Endothelial cell of umbilical vein (primary cell): ENCODE measurements around the gene GDI1. TPM values are rescaled to one million over a fixed set of nuclear protein-coding genes. Genes with fewer than 3 reads are reported as not detected.

Source experiments
- BruUV-seq: library from RNA; stranded (reverse); fragments of 400-500 nt; replicated peaks from 2 replicates; lab custom pipeline; 2021; lab: Mats Ljungman, UMichigan
- CTCF ChIA-PET: fragments of 300-600, 350-600 bp; sonication (Branson Sonifier 250); formaldehyde crosslinking; loops from one replicate; lab custom pipeline; 2021; ENCODE audit warnings: antibody characterized with exemption, inconsistent platforms; lab: Charles Lee
- POLR2A ChIA-PET: fragments of 300-600, 350-600 bp; sonication (Branson Sonifier 250); formaldehyde crosslinking; loops from one replicate; lab custom pipeline; 2021; ENCODE audit warnings: antibody characterized with exemption, inconsistent platforms; lab: Charles Lee
- DNase-seq: peaks from one replicate; pipeline ENCODE4 v3.0.0-alpha.2; 2011; ENCODE audit warnings: low read depth, low spot score
- FAIRE-seq: peaks from 2 replicates; lab custom pipeline; 2011; peaks lifted over from hg19 to GRCh38; lab: Jason Lieb, UNC
- H2AFZ ChIP-seq: 2 replicates; pipeline ENCODE4 v1.6.0; 2012; ENCODE audit warnings: low read depth, low read length, control low read depth, inconsistent platforms
- H3K27ac ChIP-seq: 2 replicates; pipeline ENCODE4 v1.5.1; 2011; ENCODE audit warnings: low read depth, mild to moderate bottlenecking, control low read depth, low read length, moderate library complexity; ENCODE audit not compliant: insufficient read depth
- H3K27me3 ChIP-seq, 2 experiments: 2 replicates each; pipeline versions ENCODE4 v1.6.0 to v1.6.1; 2011; ENCODE audit warnings: low read length in 2 of 2, mixed read lengths in 1 of 2; ENCODE audit not compliant: control insufficient read depth in 2 of 2, insufficient read depth in 2 of 2
- H3K36me3 ChIP-seq, 2 experiments: 2 replicates in 1 of 2; 3 replicates in 1 of 2; pipeline ENCODE4 v1.5.1; 2011; ENCODE audit warnings: low read length in 2 of 2, mild to moderate bottlenecking in 1 of 2, moderate library complexity in 1 of 2; ENCODE audit not compliant: control insufficient read depth in 2 of 2, insufficient read depth in 2 of 2; ENCODE audit errors: extremely low read depth in 1 of 2
- H3K4me1 ChIP-seq: 3 replicates; pipeline ENCODE4 v1.5.1; 2011; ENCODE audit warnings: mild to moderate bottlenecking, low read length; ENCODE audit not compliant: control insufficient read depth, insufficient read depth; ENCODE audit errors: extremely low read depth
- H3K4me2 ChIP-seq: 2 replicates; pipeline ENCODE4 v1.6.1; 2011; ENCODE audit warnings: low read length, control low read depth, mixed read lengths; ENCODE audit not compliant: insufficient read depth
- H3K4me3 ChIP-seq, 3 experiments: fragments of 200-600 bp in 1 of 3; sonication (generic), shearing (Covaris generic) in 1 of 3; replicated peaks in 1 of 3; 2 replicates each; pipeline ENCODE4 v1.5.1; 2011 to 2016; ENCODE audit warnings: control low read depth in 3 of 3, low read length in 3 of 3, mild to moderate bottlenecking in 2 of 3, inconsistent platforms in 1 of 3, low read depth in 1 of 3, moderate library complexity in 1 of 3; ENCODE audit not compliant: insufficient read depth in 1 of 3
- H3K79me2 ChIP-seq: 2 replicates; pipeline ENCODE4 v1.6.0; 2012; ENCODE audit warnings: low read length, inconsistent platforms; ENCODE audit not compliant: control insufficient read depth, insufficient read depth
- H3K9ac ChIP-seq: replicated peaks from 2 replicates; pipeline ENCODE3; 2011; ENCODE audit warnings: low read length, control low read depth; ENCODE audit not compliant: insufficient read depth; ENCODE audit errors: extremely low read depth
- H3K9me1 ChIP-seq: replicated peaks from 3 replicates; pipeline ENCODE4 v1.6.0; 2011; ENCODE audit warnings: mild to moderate bottlenecking, low read length; ENCODE audit not compliant: control insufficient read depth, insufficient read depth; ENCODE audit errors: extremely low read depth
- H3K9me3 ChIP-seq: replicated peaks from 2 replicates; pipeline ENCODE4 v1.5.1; 2012; ENCODE audit warnings: low read length, inconsistent platforms; ENCODE audit not compliant: control insufficient read depth, insufficient read depth
- H4K20me1 ChIP-seq: replicated peaks from 2 replicates; pipeline ENCODE3; 2011; ENCODE audit warnings: mild to moderate bottlenecking, low read length; ENCODE audit not compliant: control insufficient read depth, insufficient read depth; ENCODE audit errors: extremely low read depth
- EZH2 ChIP-seq: IDR thresholded peaks from 2 replicates; pipeline ENCODE4 v1.6.1; 2012; ENCODE audit warnings: borderline replicate concordance, low read depth, mild to moderate bottlenecking, moderate library complexity, low read length, inconsistent platforms; ENCODE audit not compliant: severe bottlenecking
- FOS ChIP-seq: IDR thresholded peaks from 2 replicates; pipeline ENCODE4 v1.6.1; 2011; ENCODE audit warnings: mild to moderate bottlenecking, low read length, moderate library complexity, borderline replicate concordance; ENCODE audit not compliant: insufficient read depth
- GATA2 ChIP-seq: IDR thresholded peaks from 2 replicates; pipeline ENCODE4 v1.7.0; 2011; ENCODE audit warnings: low read depth, mild to moderate bottlenecking, moderate library complexity, mixed read lengths, low read length; ENCODE audit not compliant: insufficient read length, insufficient read depth
- JUN ChIP-seq: IDR thresholded peaks from 2 replicates; pipeline ENCODE4 v1.6.1; 2011; ENCODE audit warnings: borderline replicate concordance, low read depth; ENCODE audit not compliant: insufficient read length, insufficient read depth
- MYC ChIP-seq: IDR thresholded peaks from one replicate; pipeline ENCODE4 v1.6.1; 2011; ENCODE audit warnings: mild to moderate bottlenecking, low read depth, low read length
- POLR2A ChIP-seq: IDR thresholded peaks from 2 replicates; pipeline ENCODE4 v1.6.1; 2012; ENCODE audit warnings: low read depth, mild to moderate bottlenecking, control low read depth, low read length
- POLR2AphosphoS5 ChIP-seq: IDR thresholded peaks from 2 replicates; pipeline ENCODE4 v1.6.1; 2012; ENCODE audit warnings: low read depth, mild to moderate bottlenecking, control low read depth, low read length, moderate library complexity; ENCODE audit not compliant: insufficient read depth
- dilution Hi-C: fragments of 300-500 bp; cut with MboI; formaldehyde crosslinking; loops from one replicate; pipeline ENCODE4 v1.15.0; 2019; ENCODE audit warnings: low sequenced_read_pairs; ENCODE audit not compliant: extremely low pct_ligation_motif_present
- intact Hi-C: fragments of 100-400 bp; cut with micrococcal nuclease; formaldehyde crosslinking; loops from one replicate; pipeline ENCODE4 v1.10.0; 2022
- polyA plus RNA-seq, 4 experiments: library from polyadenylated mRNA; depleted of rRNA in 3 of 4; stranded (reverse) in 3 of 4; unstranded in 1 of 4; fragments of >200 nt; gene quantifications; 2 replicates each; pipeline versions ENCODE4 v1.2.1 to v1.2.3, GENCODE V29; 2011 to 2012; ENCODE audit warnings: missing spikeins in 1 of 4
- total RNA-seq: library from RNA; stranded (reverse); gene quantifications from 2 replicates; pipeline ENCODE4 v1.2.3, GENCODE V29; 2021
- TF ChIP-seq, protein P1 (sequence below): IDR thresholded peaks from 2 replicates; pipeline ENCODE4 v1.6.1; 2011; ENCODE audit not compliant: insufficient read depth, insufficient read length
- TF ChIP-seq, protein P2 (sequence below), 2 donors: IDR thresholded peaks; 1 replicate in 1 of 2; 2 replicates in 1 of 2; pipeline ENCODE4 v1.5.1; 2011; ENCODE audit warnings: low read length in 2 of 2, mild to moderate bottlenecking in 2 of 2, moderate library complexity in 2 of 2, control low read depth in 1 of 2, inconsistent platforms in 1 of 2, low read depth in 1 of 2; ENCODE audit not compliant: insufficient read depth in 1 of 2; ENCODE audit errors: extremely low read depth in 1 of 2

GDI1 gene
- total and polyA plus RNA-seq, 2 donors (not counting 3 experiments of a cell fraction or from before 2014, with no cell fraction given) = 128 to 247 TPM

DNA sequence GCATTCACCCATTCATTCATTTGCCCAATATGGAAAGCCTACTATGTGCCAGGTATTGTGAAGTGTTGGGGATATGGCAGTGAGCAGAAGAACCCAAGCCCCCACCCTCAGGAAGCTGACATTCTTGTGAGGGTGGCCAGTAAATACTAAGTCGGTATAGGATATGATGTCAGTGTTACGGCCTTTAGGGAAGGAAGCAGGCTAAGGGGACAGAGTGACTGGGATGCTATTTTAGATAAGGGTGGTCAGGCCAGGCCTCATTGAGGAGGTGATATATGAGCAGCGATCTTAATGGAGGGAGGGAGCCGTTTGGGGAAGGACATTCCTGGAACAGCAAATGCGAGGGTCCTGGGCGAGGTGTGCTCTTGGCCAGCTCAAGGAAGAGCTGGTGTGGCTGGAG lies 6.5 kb upstream of the GDI1 start:
- Histone ChIP-seq H4K20me1 (no peaks in the 10 kb centered on the region), H3K9me3 (no peaks in the 10 kb centered on the region), H3K79me2 (peaks cover 23% of the 10 kb centered on the region), H3K4me2 (no peak overlapping the region), H3K4me3 (no peak overlapping the region), H3K27ac (peak overlapping the region; percentile 8), H3K27me3 (no peaks in the 10 kb centered on the region), H3K9ac (no peak overlapping the region), H3K36me3 (peaks cover 2 to 26% of the 10 kb centered on the region in 2 experiments), H2AFZ (no peak overlapping the region), H3K4me1 (peaks cover 28% of the 10 kb centered on the region), H3K9me1 (no peaks in the 10 kb centered on the region)
- dilution Hi-C loops = no loop called here
- FAIRE-seq = peak; percentile 90
- CTCF ChIA-PET = interaction anchor here (1.2 kb wide), 1 partner anchor 57 kb away, joined by 3 read pairs; no protein-coding TSS in a partner anchor
- intact Hi-C loops = no loop called here
- TF ChIP-seq POLR2AphosphoS5 (no peak), EZH2 (no peak), MYC (no peak), GATA2 (no peak), POLR2A (no peak), FOS (no peak), JUN (no peak)
- TF ChIP-seq, protein P1, sequence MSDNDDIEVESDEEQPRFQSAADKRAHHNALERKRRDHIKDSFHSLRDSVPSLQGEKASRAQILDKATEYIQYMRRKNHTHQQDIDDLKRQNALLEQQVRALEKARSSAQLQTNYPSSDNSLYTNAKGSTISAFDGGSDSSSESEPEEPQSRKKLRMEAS = no peak
- TF ChIP-seq, protein P2, sequence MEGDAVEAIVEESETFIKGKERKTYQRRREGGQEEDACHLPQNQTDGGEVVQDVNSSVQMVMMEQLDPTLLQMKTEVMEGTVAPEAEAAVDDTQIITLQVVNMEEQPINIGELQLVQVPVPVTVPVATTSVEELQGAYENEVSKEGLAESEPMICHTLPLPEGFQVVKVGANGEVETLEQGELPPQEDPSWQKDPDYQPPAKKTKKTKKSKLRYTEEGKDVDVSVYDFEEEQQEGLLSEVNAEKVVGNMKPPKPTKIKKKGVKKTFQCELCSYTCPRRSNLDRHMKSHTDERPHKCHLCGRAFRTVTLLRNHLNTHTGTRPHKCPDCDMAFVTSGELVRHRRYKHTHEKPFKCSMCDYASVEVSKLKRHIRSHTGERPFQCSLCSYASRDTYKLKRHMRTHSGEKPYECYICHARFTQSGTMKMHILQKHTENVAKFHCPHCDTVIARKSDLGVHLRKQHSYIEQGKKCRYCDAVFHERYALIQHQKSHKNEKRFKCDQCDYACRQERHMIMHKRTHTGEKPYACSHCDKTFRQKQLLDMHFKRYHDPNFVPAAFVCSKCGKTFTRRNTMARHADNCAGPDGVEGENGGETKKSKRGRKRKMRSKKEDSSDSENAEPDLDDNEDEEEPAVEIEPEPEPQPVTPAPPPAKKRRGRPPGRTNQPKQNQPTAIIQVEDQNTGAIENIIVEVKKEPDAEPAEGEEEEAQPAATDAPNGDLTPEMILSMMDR (IDR thresholded peaks at IDR 0.05; ENCODE audit: extremely low read depth in 1 of 2, insufficient read depth in 1 of 2, low read depth in 1 of 2, low read length in 2 of 2) = no peak
- POLR2A ChIA-PET = interaction anchor here (0.6 kb wide), 1 partner anchor 29 kb away, joined by 7 read pairs; no protein-coding TSS in a partner anchor
- BruUV-seq = no TSS peak
- DNase-seq = no peak
